NCI-H82 treated with DMSO at 0.1 percent for 48 hours (cell line): ENCODE measurements around the gene CACNA2D1.

ENCODE experiments used
- DNase-seq: peaks from one replicate; lab custom pipeline; 2025; ENCODE audit not compliant: unreplicated experiment; lab: John Stamatoyannopoulos, UW

The CACNA2D1 gene

DNA sequence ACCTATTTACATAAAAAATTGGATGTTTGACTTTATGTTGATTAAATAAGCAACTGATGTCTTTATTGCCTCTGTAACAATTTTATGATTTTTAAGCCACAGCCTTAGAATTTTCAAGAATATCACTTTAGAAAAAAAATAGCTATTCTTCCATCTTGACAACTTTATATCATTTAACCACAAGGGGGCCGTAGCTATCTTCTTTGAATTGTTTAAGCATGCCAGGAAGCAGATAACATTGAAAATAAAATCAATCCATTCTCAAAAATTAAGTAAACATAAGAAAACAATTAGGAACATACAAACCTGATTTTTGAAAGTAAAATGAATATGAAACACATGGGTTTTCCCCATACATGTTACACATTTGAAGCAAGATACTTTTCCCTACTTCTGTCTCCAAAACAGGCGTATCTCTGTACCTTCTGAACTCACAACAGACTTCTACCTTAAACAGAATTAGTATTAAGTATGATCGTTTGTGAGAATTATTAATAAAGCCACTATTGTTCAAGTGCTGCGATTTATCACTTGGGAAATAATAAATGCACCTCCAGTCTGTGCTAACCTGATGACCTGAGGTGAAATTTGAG, 209.0 kb downstream of the CACNA2D1 start:
- DNase-seq = peak; percentile 47

GRCh38 chr7:82230811-82231581, 212.6 kb downstream of the CACNA2D1 start:
- DNase-seq = no peak

DNA sequence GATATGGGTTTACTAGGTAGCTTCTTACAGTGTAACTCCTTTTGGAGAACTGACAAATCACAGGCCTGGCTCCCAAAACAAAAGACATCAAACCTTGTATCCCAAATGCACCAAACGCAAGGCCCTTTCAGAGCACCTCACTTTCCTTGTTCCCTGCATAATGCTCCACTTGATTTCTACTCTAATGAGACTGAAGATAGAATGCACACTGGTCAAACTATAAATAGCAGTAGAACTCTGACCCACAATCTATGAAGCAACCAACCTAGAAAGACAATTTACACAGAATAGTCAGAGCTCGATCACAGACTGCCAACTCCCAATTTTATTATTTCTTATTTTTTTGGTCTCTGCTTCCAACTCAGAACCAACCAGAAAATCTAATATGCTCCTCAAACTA, 214.4 kb downstream of the CACNA2D1 start:
- no peak for DNase-seq

DNA sequence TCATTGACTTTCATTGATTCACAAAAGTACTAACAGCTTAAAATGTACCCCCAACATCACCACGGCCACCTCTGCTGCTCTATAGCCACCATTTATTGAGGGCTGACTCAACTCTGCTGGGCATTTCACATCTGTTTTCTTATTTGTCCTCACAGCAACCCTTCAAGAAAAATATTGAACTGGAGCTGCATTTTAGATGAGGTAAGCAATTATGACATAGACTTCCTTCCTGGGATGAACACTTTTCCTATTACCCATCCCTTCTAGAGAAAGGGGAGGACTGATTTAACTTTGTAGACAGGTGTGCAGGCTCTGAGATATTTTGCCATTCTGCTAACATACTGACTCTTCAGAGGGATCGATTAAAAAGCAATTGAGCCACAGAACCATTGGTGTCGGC, 217.4 kb downstream of the CACNA2D1 start:
- DNase-seq = no peak

GRCh38 chr7:82224529-82224928, 219.0 kb downstream of the CACNA2D1 start:
- no peak for DNase-seq

DNA sequence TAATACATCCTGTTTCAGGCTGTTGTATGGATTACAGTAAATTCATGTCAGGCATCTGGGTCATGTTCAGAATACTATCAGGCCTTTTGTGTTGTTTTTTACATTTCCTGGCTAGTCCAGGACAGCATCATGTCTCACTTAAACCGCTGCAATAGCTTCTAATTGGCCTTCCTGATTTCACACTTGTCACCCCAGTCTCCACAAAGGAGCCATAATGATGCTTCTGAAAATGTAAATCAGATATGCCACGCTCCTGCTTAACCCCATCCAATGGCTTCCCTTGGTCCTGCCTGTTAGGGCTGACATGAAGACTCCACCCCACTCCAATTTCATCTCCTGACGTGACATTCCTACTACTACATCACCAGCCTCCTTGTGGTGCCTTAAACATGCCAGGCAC, 220.0 kb downstream of the CACNA2D1 start:
- DNase-seq = no peak

- no peak for DNase-seq
These were observed 222.4 kb downstream of the CACNA2D1 start for GRCh38 chr7:82221152-82221674.

DNA sequence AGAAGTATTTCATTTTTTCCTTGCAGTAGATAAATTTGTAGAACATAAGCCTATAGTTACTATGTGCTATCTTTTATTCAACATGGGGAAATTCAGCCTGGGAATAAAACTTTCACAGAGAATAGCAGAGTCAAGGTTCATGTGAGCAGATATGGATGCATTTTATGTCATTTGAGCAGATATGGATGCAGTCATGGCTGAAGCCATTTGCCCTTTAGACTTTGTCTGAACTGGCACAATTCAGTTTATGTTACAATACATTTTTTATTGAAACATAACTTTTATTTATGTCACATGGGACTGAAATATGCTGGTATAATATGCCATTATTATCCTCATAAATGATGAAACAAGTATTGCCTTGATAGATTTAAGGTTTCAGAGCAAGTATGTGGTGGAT, 231.1 kb downstream of the CACNA2D1 start:
- no peak for DNase-seq

DNA sequence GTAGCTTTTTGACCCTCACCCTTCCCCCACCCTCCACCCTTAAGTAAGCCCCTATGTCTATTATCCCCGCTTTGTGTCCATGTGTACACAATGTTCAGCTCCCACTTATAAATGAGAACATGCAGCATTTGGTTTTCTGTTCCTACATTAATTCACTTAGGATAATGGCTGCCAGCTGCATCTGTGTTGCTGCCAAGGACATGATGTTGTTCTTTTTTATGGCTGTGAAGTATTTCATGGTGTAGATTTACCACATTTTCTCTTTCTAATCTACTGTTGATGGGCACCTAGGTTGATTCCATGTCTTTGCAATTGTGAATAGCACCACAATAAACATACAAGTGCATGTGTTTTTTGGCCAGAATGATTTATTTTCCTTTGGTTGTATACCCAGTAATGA, 232.2 kb downstream of the CACNA2D1 start:
- peak; percentile 38 for DNase-seq

- DNase-seq = peak; percentile 46
These were observed 233.0 kb downstream of the CACNA2D1 start for GRCh38 chr7:82210416-82211184.

DNA sequence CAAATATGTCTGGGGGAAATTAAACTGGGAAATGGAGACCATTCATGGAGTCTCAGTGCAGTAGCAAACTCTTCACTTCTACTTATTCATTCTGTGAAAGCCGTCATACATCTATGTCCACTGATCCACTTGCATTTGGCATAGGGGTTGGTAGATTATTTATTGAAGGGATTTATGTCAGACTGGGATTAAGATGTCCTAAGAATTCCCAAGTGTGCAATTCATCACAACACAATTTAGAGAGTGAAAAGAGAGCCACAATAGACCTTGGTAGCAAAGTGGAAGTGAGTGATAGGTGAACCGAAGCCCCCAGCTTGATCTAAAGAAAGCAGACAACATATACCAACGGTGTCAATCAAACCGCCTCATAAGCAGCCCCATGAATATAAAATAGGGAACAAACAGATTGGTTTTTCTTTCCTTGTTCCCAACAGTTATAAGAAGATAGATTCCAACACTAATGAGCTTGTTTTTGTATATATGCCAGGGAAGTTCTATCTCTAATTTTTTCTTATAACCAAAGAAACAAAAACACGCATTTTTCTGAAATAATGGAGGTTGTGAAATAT, 234.3 kb downstream of the CACNA2D1 start:
- peak; percentile 97 for DNase-seq

- no peak for DNase-seq
These were observed 238.9 kb downstream of the CACNA2D1 start for GRCh38 chr7:82204694-82205093.

- DNase-seq = no peak
These were observed 240.6 kb downstream of the CACNA2D1 start for GRCh38 chr7:82202965-82203364.

DNA sequence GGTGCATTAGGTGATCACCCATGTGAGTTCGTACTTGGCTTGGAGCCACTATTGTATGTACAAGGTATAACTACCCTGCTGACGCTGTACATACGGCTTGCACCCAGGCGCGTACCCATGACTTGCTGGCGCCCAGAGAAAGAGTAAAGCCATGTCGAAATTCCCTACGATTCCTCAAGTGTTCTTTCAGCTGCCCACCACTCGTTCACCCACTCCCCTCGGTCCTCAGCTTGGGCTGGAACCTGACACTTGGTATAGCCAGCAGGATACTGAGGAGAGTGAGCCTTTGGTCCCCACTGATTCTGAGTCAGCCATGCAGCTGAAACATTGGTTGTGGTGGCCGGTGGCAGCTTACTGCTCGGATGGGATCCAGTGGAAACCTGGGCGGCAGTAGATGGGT, 241.5 kb downstream of the CACNA2D1 start:
- DNase-seq = no peak

DNA sequence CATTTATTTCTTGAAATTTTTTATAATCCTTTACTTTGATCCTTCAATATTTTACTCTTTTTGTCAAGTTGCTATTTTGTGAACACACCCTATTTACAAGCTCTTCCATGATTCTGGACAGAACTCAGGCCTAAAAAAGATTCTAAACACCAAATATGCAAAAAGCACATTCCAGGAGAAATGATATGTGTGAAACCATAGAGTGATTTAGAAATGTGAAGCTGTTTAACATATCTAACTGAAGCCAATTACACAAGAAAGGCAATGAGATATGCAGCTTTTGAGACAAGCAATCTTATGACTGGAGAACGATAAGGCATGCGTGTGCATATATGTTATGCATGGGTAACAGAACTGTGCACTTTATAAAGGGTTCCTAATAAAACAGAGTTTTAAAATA, 243.0 kb downstream of the CACNA2D1 start:
- no peak for DNase-seq

GRCh38 chr7:82194016-82194643, 249.4 kb downstream of the CACNA2D1 start:
- no peak for DNase-seq

- no peak for DNase-seq
These were observed 254.9 kb downstream of the CACNA2D1 start for GRCh38 chr7:82188636-82189035.

GRCh38 chr7:82185443-82185842, 258.1 kb downstream of the CACNA2D1 start:
- no peak for DNase-seq

- no peak for DNase-seq
These were observed 259.9 kb downstream of the CACNA2D1 start for GRCh38 chr7:82183634-82184033.

- no peak for DNase-seq
These were observed 264.3 kb downstream of the CACNA2D1 start for GRCh38 chr7:82179311-82179710.

DNA sequence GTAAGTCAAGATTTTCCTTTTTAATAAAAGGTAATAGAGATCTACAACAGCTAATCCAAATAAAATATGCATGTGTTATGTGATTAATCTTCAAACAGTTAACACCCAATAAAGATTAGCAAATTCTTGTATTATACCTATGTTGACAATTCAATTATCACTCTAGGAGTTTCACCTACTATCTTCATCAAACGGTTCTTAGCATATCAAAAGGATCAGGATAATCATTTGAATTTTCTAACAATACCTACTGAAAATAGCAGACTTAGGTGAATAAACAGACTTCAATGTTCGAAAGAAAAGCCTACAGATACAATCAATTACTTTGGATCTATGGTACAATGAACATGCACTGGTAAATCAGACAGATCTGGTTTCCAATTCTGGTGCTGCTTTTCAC, 268.3 kb downstream of the CACNA2D1 start:
- DNase-seq = no peak
